Panc1 (cell line): Measurements from ENCODE around the gene ASAP2. TPM values are rescaled to one million over a fixed set of nuclear protein-coding genes. Genes with fewer than 3 reads are reported as not detected.
"Not testable (repeated sequence)": the region's sequence is repeated elsewhere in the genome, so short reads cannot be mapped to it uniquely, and the experiment has no call there.

ENCODE experiments used
- ATAC-seq: fragments of 200-7000 bp; cut with Tn5 transposase; 2 replicates; pipeline ENCODE4 v1.9.1; 2020; ENCODE audit warnings: mild to moderate bottlenecking, moderate library complexity
- BruUV-seq: library from RNA; stranded (reverse); fragments of 400-500 nt; replicated peaks from 2 replicates; lab custom pipeline; 2021; lab: Mats Ljungman, UMichigan
- CTCF ChIA-PET: fragments of 300-600 bp; sonication (Branson Sonifier 250); formaldehyde crosslinking; loops from one replicate; lab custom pipeline; 2022; ENCODE audit warnings: antibody characterized with exemption; lab: Charles Lee
- POLR2A ChIA-PET: fragments of 300-600 bp; sonication (Branson Sonifier 250); formaldehyde crosslinking; loops from one replicate; lab custom pipeline; 2022; ENCODE audit warnings: antibody characterized with exemption; lab: Charles Lee
- DNase-seq: peaks from one replicate; pipeline ENCODE4 v3.0.0-alpha.2; 2010; ENCODE audit warnings: low read depth, low spot score
- H3K27ac ChIP-seq: 2 replicates; pipeline ENCODE4 v1.5.1; 2011; ENCODE audit warnings: mild to moderate bottlenecking, low read length, inconsistent platforms
- H3K27me3 ChIP-seq: fragments of 200-500 bp; sonication (Bioruptor generic); 2 replicates; pipeline ENCODE4 v1.6.0; 2014; ENCODE audit warnings: low read length, inconsistent platforms; ENCODE audit not compliant: control insufficient read depth, insufficient read depth
- H3K36me3 ChIP-seq: fragments of 200-500 bp; sonication (Bioruptor generic); 2 replicates; pipeline ENCODE4 v1.5.1; 2014; ENCODE audit warnings: inconsistent platforms, mild to moderate bottlenecking, low read length, moderate library complexity; ENCODE audit not compliant: control insufficient read depth, insufficient read depth
- H3K4me1 ChIP-seq: 2 replicates; pipeline ENCODE4 v1.5.1; 2011; ENCODE audit warnings: inconsistent platforms, mild to moderate bottlenecking, low read length, moderate library complexity; ENCODE audit not compliant: control insufficient read depth, insufficient read depth
- H3K4me3 ChIP-seq, 2 experiments: 2 replicates each; pipeline ENCODE4 v1.5.1; 2011 to 2012; ENCODE audit warnings: low read depth in 2 of 2, low read length in 2 of 2, mild to moderate bottlenecking in 2 of 2, inconsistent platforms in 1 of 2, moderate library complexity in 1 of 2
- H3K9me3 ChIP-seq: fragments of 200-500 bp; sonication (Bioruptor generic); 2 replicates; pipeline ENCODE4 v1.5.1; 2014; ENCODE audit warnings: low read depth, mild to moderate bottlenecking, inconsistent platforms, low read length, moderate library complexity; ENCODE audit not compliant: control insufficient read depth, insufficient read depth
- POLR2AphosphoS5 ChIP-seq: IDR thresholded peaks from 2 replicates; pipeline ENCODE4 v1.6.1; 2012; ENCODE audit warnings: mild to moderate bottlenecking, low read depth, low read length, moderate library complexity
- SIN3A ChIP-seq: IDR thresholded peaks from 2 replicates; pipeline ENCODE4 v1.6.1; 2012; ENCODE audit warnings: low read depth, mild to moderate bottlenecking, low read length, moderate library complexity, borderline replicate concordance; ENCODE audit not compliant: insufficient read depth
- TCF7L2 ChIP-seq: IDR thresholded peaks from 2 replicates; pipeline ENCODE4 v1.6.1; 2011; ENCODE audit warnings: mild to moderate bottlenecking, low read depth, low read length, inconsistent platforms
- in situ Hi-C: cut with HindIII; loops from 2 replicates; pipeline ENCODE4 v1.10.0; 2016; ENCODE audit warnings: low sequenced_read_pairs, low pct_unique_long_range_greater_than_20kb
- intact Hi-C: fragments of 100-400 bp; cut with micrococcal nuclease; formaldehyde crosslinking; loops from one replicate; pipeline ENCODE4 v1.10.0; 2022; ENCODE audit not compliant: unreplicated experiment
- total RNA-seq: library from RNA; stranded (reverse); gene quantifications from one replicate; pipeline ENCODE4 v1.2.1, GENCODE V29; 2021; ENCODE audit not compliant: unreplicated experiment
- TF ChIP-seq, protein P1 (sequence below), 2 experiments: IDR thresholded peaks; 2 replicates each; pipeline ENCODE4 v1.6.1; 2011 to 2012; ENCODE audit warnings: low read depth in 2 of 2, control low read depth in 1 of 2, low read length in 1 of 2, mild to moderate bottlenecking in 1 of 2, moderate library complexity in 1 of 2; ENCODE audit not compliant: insufficient read depth in 1 of 2
- TF ChIP-seq, protein P2 (sequence below): fragments of 450-650 bp; IDR thresholded peaks from 2 replicates; pipeline ENCODE4 v1.5.1; 2017; ENCODE audit warnings: mild to moderate bottlenecking

The ASAP2 gene
- total RNA-seq, 1 experiment from 2014 or later: 107 TPM

DNA sequence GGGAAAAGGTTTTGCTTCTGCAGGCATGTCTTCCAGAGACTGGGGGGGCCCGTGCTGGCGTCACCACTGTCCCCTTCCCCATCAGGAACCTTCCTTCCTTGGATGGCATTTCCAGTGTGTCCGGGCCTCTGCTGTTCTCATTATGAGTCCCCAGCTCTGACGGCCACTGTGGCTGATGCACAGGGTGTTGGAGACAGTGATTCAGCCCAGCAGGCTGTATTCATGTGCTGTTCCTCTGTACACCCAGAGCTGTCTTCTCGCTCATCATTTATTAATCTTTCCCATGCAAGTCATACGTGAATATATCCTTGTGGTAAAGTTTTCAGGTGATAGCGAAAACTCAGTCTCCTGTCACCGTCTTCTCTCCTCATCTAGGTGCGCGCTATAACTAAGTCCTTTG lies 57.7 kb downstream of the ASAP2 start:
- no peak overlapping the region for H3K4me3 ChIP-seq
- intact Hi-C loops (no loop called here), in situ Hi-C loops (no loop called here)
- H3K27me3 ChIP-seq: no peaks in the 10 kb centered on the region
- H3K4me1 ChIP-seq: peaks cover 83% of the 10 kb centered on the region
- ChIA-PET POLR2A (no interaction called here), CTCF (no interaction called here)
- no peak for DNase-seq
- no peaks in the 10 kb centered on the region for H3K9me3 ChIP-seq
- no TSS peak for BruUV-seq
- TF ChIP-seq, protein P1, sequence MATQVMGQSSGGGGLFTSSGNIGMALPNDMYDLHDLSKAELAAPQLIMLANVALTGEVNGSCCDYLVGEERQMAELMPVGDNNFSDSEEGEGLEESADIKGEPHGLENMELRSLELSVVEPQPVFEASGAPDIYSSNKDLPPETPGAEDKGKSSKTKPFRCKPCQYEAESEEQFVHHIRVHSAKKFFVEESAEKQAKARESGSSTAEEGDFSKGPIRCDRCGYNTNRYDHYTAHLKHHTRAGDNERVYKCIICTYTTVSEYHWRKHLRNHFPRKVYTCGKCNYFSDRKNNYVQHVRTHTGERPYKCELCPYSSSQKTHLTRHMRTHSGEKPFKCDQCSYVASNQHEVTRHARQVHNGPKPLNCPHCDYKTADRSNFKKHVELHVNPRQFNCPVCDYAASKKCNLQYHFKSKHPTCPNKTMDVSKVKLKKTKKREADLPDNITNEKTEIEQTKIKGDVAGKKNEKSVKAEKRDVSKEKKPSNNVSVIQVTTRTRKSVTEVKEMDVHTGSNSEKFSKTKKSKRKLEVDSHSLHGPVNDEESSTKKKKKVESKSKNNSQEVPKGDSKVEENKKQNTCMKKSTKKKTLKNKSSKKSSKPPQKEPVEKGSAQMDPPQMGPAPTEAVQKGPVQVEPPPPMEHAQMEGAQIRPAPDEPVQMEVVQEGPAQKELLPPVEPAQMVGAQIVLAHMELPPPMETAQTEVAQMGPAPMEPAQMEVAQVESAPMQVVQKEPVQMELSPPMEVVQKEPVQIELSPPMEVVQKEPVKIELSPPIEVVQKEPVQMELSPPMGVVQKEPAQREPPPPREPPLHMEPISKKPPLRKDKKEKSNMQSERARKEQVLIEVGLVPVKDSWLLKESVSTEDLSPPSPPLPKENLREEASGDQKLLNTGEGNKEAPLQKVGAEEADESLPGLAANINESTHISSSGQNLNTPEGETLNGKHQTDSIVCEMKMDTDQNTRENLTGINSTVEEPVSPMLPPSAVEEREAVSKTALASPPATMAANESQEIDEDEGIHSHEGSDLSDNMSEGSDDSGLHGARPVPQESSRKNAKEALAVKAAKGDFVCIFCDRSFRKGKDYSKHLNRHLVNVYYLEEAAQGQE (IDR thresholded peaks at IDR 0.05; ENCODE audit: insufficient read depth in 1 of 2, low read depth in 2 of 2, low read length in 1 of 2): no peak
- TF ChIP-seq TCF7L2 (no peak), SIN3A (no peak)
- TF ChIP-seq, protein P2, sequence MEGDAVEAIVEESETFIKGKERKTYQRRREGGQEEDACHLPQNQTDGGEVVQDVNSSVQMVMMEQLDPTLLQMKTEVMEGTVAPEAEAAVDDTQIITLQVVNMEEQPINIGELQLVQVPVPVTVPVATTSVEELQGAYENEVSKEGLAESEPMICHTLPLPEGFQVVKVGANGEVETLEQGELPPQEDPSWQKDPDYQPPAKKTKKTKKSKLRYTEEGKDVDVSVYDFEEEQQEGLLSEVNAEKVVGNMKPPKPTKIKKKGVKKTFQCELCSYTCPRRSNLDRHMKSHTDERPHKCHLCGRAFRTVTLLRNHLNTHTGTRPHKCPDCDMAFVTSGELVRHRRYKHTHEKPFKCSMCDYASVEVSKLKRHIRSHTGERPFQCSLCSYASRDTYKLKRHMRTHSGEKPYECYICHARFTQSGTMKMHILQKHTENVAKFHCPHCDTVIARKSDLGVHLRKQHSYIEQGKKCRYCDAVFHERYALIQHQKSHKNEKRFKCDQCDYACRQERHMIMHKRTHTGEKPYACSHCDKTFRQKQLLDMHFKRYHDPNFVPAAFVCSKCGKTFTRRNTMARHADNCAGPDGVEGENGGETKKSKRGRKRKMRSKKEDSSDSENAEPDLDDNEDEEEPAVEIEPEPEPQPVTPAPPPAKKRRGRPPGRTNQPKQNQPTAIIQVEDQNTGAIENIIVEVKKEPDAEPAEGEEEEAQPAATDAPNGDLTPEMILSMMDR: no peak
- ATAC-seq: peak; percentile 29; the same call in 1 of the 2 replicates
- H3K36me3 ChIP-seq: no peaks in the 10 kb centered on the region
- H3K27ac ChIP-seq: peak overlapping the region; percentile 89

DNA sequence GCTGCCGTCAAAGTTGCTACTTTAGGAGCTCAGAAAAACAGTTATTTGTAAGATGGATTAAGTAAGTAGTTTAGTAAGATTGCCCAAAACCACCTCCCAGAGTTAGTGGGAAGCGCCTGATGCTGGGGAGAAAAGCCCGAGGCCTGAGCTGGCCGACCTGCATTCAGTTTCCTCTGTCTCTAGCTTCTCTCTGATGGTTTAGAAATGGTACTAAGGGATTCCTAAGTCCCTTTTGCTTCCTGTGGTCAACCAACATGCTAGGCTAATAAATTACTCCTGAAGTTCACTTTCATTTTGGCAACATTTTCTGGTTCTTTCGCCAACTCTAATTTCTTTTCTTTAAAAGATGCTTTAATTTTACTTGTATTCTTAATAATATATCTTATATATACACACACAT lies 60.1 kb downstream of the ASAP2 start:
- no peak overlapping the region for H3K4me3 ChIP-seq
- ChIA-PET CTCF (no interaction called here), POLR2A (no interaction called here)
- BruUV-seq: no TSS peak
- intact Hi-C loops: no loop called here
- in situ Hi-C loops: no loop called here
- peaks cover 69% of the 10 kb centered on the region for H3K4me1 ChIP-seq
- ATAC-seq: no peak
- peak overlapping the region; percentile 75 for H3K27ac ChIP-seq
- H3K9me3 ChIP-seq: no peaks in the 10 kb centered on the region
- no peaks in the 10 kb centered on the region for H3K27me3 ChIP-seq
- DNase-seq: no peak
- TF ChIP-seq POLR2AphosphoS5 (no peak), SIN3A (no peak), TCF7L2 (no peak)
- TF ChIP-seq, protein P1 (IDR thresholded peaks at IDR 0.05; ENCODE audit: insufficient read depth in 1 of 2, low read depth in 2 of 2, low read length in 1 of 2): no peak
- TF ChIP-seq, protein P2: no peak
- no peaks in the 10 kb centered on the region for H3K36me3 ChIP-seq

DNA sequence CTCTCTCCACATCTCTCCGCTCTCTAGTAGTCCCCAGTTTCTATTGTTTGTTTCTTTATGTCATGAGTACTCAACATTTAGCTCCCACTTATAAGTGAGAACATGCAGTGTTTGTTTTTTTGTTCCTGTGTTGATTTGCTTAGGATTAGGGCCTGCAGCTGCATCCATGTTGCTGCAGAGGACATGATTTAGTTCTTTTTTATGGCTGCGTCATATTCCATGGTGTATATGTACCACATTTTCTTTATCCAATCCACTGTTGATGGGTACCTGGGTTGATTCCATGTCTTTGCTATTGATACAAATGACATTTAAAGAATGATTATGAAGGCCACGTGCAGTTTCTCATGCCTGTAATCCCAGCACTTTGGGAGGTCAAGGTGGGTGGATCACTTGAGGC lies 60.7 kb downstream of the ASAP2 start:
- H3K9me3 ChIP-seq, POLR2A ChIA-PET, intact Hi-C loops, H3K36me3 ChIP-seq, CTCF ChIA-PET, H3K27me3 ChIP-seq, in situ Hi-C loops, H3K4me3 ChIP-seq, ATAC-seq, DNase-seq, BruUV-seq: not testable (repeated sequence)
- Histone ChIP-seq H3K4me1 (peaks cover 63% of the 10 kb centered on the region), H3K27ac (peak overlapping the region; percentile 75; the same call in 1 of the 2 replicates)
